Naive thymus-derived CD8-positive, alpha-beta T cell (primary cell): ENCODE results near the gene PTGDR2. TPM values are rescaled to one million over a fixed set of nuclear protein-coding genes. Genes with fewer than 3 reads are reported as not detected.

Experiments used
- ATAC-seq, 2 donors: fragments of 150-1000 bp; cut with Tn5 transposase in 1 of 2; sonication (Bioruptor Pico), chemical (Tn5 transposase) in 1 of 2; 1 replicate in 1 of 2; 2 replicates in 1 of 2; pipeline ENCODE4 v1.10.0; 2021; ENCODE audit warnings: mild to moderate bottlenecking in 2 of 2, moderate library complexity in 2 of 2
- POLR2A ChIA-PET: fragments of 350-600 bp; sonication (Branson Sonifier 250); formaldehyde crosslinking; loops from one replicate; lab custom pipeline; 2021; ENCODE audit warnings: antibody characterized with exemption; lab: Charles Lee
- DNase-seq, 10 donors: peaks; one replicate each; pipeline versions ENCODE4 v3.0.0 to v3.0.0-alpha.2; 2020 to 2022
- H3K27ac Mint-ChIP-seq, 10 donors: one replicate each; pipeline ENCODE4 v1.8.0; 2020 to 2022; ENCODE audit warnings: mild to moderate bottlenecking in 10 of 10, mixed read lengths in 10 of 10, moderate library complexity in 4 of 10, inconsistent platforms in 1 of 10
- H3K27me3 Mint-ChIP-seq, 5 donors: one replicate each; pipeline ENCODE4 v1.8.0; 2021 to 2022; ENCODE audit warnings: mixed read lengths in 5 of 5
- H3K36me3 Mint-ChIP-seq, 3 donors: one replicate each; pipeline ENCODE4 v1.8.0; 2020 to 2022; ENCODE audit warnings: mixed read lengths in 3 of 3, mild to moderate bottlenecking in 2 of 3, inconsistent platforms in 1 of 3
- H3K4me1 Mint-ChIP-seq, 4 donors: one replicate each; pipeline ENCODE4 v1.8.0; 2021 to 2022; ENCODE audit warnings: mixed read lengths in 4 of 4
- H3K4me3 Mint-ChIP-seq, 10 donors: one replicate each; pipeline ENCODE4 v1.8.0; 2020 to 2022; ENCODE audit warnings: mild to moderate bottlenecking in 10 of 10, mixed read lengths in 10 of 10, moderate library complexity in 6 of 10, inconsistent platforms in 1 of 10
- H3K9me3 Mint-ChIP-seq, 9 donors: one replicate each; pipeline ENCODE4 v1.8.0; 2020 to 2022; ENCODE audit warnings: mixed read lengths in 9 of 9, mild to moderate bottlenecking in 3 of 9, inconsistent platforms in 1 of 9, moderate library complexity in 1 of 9
- polyA plus RNA-seq, 3 donors: library from polyadenylated mRNA; unstranded; fragments of 300-500 nt; fragmentation: Illumina TruSeq; gene quantifications; one replicate each; pipeline ENCODE4 v1.2.3, GENCODE V29; 2021
- total RNA-seq, 8 experiments: library from RNA in 2 of 8; stranded (reverse) in 2 of 8; gene quantifications; one replicate each; pipeline ENCODE4 v1.2.3 and lab custom pipeline; 2021 to 2026

Gene PTGDR2
- total and polyA plus RNA-seq, 5 experiments from 2014 or later: 0.16 TPM; not detected in 3

DNA sequence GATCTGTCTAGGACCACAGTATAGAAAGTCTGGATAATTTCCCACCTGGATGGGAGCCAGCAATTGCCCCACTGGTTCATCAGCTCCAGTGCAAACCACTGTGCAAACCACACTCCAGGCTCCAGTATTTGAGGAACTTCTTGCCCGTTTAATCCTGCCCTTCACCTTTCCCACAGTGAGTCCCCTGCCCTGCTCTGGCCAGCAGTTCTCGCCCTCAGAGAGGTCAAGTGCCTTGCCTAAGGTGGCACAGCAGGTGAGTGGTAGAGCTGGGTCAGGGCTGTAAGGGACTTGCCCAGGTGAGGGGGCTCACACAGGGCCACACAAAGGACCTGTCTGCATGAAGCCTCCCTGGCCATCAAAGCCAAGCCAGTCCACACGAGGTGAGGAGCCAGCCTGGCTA is 46.5 kb downstream of the PTGDR2 start:
- H3K36me3 Mint-ChIP-seq: no peaks in the 10 kb centered on the region
- peaks cover 0 to 4% (median 0%) of the 10 kb centered on the region in 9 donors for H3K9me3 Mint-ChIP-seq
- peaks cover 0 to 4% (median 2%) of the 10 kb centered on the region in 4 donors for H3K4me1 Mint-ChIP-seq
- POLR2A ChIA-PET: no interaction called here
- ATAC-seq (no peak), DNase-seq (no peak)
- H3K27ac Mint-ChIP-seq: no peak overlapping the region
- peaks cover 0 to 45% (median 8%) of the 10 kb centered on the region in 5 donors for H3K27me3 Mint-ChIP-seq
- H3K4me3 Mint-ChIP-seq: no peak overlapping the region

DNA sequence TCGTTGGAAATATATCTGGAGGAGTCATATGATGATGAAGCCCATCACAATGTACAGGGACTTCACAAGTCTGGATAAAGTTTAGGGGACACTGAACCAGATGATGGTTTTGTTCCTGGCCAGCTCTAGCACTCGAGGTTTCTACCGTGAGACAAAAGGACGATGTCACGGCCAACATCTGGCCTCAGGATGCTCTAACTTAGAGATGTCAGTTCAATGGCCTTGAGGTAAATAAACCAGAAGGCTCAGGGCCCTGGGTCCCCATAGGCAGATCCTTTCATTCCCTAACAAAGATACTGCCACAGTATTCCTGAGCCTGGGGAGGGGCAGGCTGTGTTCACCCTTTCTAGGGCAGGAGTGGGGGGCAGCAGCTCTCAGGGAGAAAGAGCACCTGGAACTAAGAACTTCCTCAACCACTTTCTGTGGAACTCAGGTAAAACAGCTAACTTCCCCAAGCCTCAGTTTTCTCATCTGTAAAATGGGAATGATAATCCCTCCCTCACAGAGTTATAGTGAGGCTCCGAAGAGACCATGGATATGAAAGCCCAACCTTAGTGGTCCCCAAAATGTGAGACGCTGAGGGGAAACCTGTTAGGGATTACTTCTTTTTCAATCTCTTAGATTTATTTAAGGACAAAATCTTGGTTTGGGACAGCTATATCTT is 52.3 kb downstream of the PTGDR2 start:
- POLR2A ChIA-PET: no interaction called here
- Mint-ChIP-seq H3K27ac (no peak overlapping the region), H3K9me3 (no peaks in the 10 kb centered on the region), H3K4me3 (no peak overlapping the region), H3K27me3 (peaks cover 5 to 22% (median 9%) of the 10 kb centered on the region in 5 donors), H3K36me3 (no peaks in the 10 kb centered on the region), H3K4me1 (peaks cover 0 to 4% (median 1%) of the 10 kb centered on the region in 4 donors)
- ATAC-seq (no peak), DNase-seq (no peak)

- Mint-ChIP-seq H3K4me3 (no peak overlapping the region), H3K27me3 (peaks cover 4 to 10% (median 5%) of the 10 kb centered on the region in 5 donors), H3K4me1 (peaks cover 0 to 3% (median 1%) of the 10 kb centered on the region in 4 donors), H3K36me3 (no peaks in the 10 kb centered on the region), H3K9me3 (no peaks in the 10 kb centered on the region), H3K27ac (no peak overlapping the region)
- POLR2A ChIA-PET: no interaction called here
- DNase-seq (no peak), ATAC-seq (no peak)
Observed at GRCh38 chr11:60801194-60801593, 54.6 kb downstream of the PTGDR2 start.

Other genes with a start within 250 kb of the PTGDR2 start
- gene MS4A8, start 156.3 kb downstream of the PTGDR2 start, total RNA-seq: not detected
- gene MS4A8, start 156.3 kb downstream of the PTGDR2 start, polyA plus RNA-seq: not detected
- not detected for gene MS4A18, start 131.2 kb downstream of the PTGDR2 start, total RNA-seq
- not detected for gene MS4A18, start 131.2 kb downstream of the PTGDR2 start, polyA plus RNA-seq
- gene MS4A15, start 99.1 kb downstream of the PTGDR2 start, total RNA-seq: not detected
- gene MS4A15, start 99.1 kb downstream of the PTGDR2 start, polyA plus RNA-seq: not detected
- not detected for gene MS4A10, start 70.6 kb downstream of the PTGDR2 start, total RNA-seq
- gene MS4A10, start 70.6 kb downstream of the PTGDR2 start, polyA plus RNA-seq: not detected
- 10 to 100 TPM; 11.3 to 12.0 TPM for gene CCDC86, start 13.8 kb downstream of the PTGDR2 start, total RNA-seq
- gene CCDC86, start 13.8 kb downstream of the PTGDR2 start, polyA plus RNA-seq: 10 to 100 TPM; 10.8 to 27.1 (median 18.5) TPM
- gene ZP1, start 11.6 kb upstream of the PTGDR2 start, total RNA-seq: not detected
- not detected for gene ZP1, start 11.6 kb upstream of the PTGDR2 start, polyA plus RNA-seq
- 10 to 100 TPM; 94.0 to 98.8 TPM for gene PRPF19, start 50.6 kb upstream of the PTGDR2 start, total RNA-seq
- 10 to 100 TPM; 14.2 to 19.5 (median 17.8) TPM for gene PRPF19, start 50.6 kb upstream of the PTGDR2 start, polyA plus RNA-seq
- gene TMEM109, start 58.2 kb upstream of the PTGDR2 start, total RNA-seq: 10 to 100 TPM; 52.4 to 60.5 TPM
- gene TMEM109, start 58.2 kb upstream of the PTGDR2 start, polyA plus RNA-seq: 100 to 1,000 TPM; 216 to 295 (median 272) TPM
- under 1 TPM in 1 of 2 experiments, not detected in 1; 0.88 TPM for gene TMEM132A, start 68.5 kb upstream of the PTGDR2 start, total RNA-seq
- gene TMEM132A, start 68.5 kb upstream of the PTGDR2 start, polyA plus RNA-seq: not detected
- gene SLC15A3, start 96.2 kb upstream of the PTGDR2 start, total RNA-seq: 10 to 100 TPM; 13.6 to 14.9 TPM
- gene SLC15A3, start 96.2 kb upstream of the PTGDR2 start, polyA plus RNA-seq: 1 to 10 TPM in 2 of 3 donors, under 1 TPM in 1; 0.90 to 3.4 (median 1.0) TPM
- gene CD6, start 115.7 kb upstream of the PTGDR2 start, total RNA-seq: 100 to 1,000 TPM; 384 to 405 TPM
- 100 to 1,000 TPM; 150 to 199 (median 153) TPM for gene CD6, start 115.7 kb upstream of the PTGDR2 start, polyA plus RNA-seq
- 100 to 1,000 TPM; 165 to 174 TPM for gene CD5, start 246.5 kb upstream of the PTGDR2 start, total RNA-seq
- 100 to 1,000 TPM; 136 to 227 (median 192) TPM for gene CD5, start 246.5 kb upstream of the PTGDR2 start, polyA plus RNA-seq